Measurements from ENCODE around the gene DOCK3.
"Not testable (repeated sequence)": the region's sequence is repeated elsewhere in the genome, so short reads cannot be mapped to it uniquely, and the experiment has no call there.

Gene DOCK3

DNA sequence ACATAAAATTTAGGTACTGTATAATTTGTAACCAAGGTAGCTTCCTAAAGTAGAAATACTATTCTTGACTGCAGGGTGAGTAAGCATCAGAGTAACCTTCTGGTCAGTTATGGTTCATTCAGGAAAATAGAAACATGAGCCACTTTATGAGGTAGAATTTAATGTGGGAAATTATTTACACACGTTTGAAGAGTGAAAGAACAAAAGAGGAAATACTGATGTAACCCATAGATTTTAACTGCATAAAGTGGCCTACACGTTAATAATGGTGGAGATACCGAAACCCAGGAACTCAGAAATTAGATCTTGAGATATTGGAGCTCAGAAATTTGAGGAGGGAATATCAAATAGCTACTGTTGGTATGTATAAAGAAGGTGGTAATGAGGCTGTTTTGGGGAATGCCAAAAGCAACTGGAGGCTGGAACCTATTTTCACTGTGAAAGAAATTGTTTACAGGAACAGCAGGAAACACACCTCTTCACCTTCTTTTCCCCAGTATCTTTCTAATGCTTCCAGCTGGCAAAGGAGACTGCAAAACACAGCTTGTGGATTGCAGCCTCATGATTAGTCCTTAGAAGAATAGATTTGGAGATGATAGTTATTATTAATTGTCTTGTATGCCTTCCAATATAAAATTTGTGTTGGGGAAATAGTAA is 216.1 kb downstream of the DOCK3 start:
- no peak for DNase-seq (ENCODE audit: low spot score)

DNA sequence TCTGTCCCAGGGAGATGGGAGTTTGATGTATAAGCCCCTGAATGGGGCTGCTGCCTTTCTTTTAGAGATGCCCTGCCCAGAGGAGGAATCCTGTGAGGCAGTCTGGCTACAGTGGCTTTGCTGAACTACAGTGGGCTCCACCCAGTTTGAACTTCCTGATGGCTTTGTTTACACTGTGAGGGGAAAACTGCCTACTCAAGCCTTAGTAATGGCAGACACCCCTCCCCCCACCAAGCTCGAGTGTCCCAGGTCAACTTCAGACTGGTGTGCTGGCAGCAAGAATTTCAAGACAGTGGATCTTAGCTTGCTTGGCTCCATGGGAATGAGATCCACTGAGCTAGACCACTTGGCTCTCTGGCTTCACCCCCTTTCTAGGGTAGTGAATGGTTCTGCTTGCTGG is 226.4 kb downstream of the DOCK3 start:
- not testable (repeated sequence) for DNase-seq (ENCODE audit: low spot score)

DNA sequence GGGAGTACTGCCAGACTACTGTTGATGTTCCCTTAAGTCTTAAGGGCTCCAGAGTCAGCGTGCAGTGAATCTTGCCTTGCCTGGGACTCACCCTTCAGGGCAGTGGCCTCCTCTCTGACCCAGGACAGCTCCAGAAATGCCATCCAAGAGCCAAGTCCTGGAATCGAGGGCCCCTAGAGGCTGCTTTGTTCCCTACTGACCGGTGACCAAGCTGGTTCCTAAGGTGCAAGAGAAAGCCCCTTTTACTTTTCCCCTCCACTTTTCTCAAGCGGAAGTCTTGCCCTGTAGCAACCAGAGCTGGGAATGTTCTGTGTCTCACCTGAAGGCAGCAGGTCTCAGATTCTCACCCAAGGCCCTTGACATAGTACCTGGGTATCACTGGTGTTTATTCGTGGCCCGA is 238.0 kb downstream of the DOCK3 start:
- no peak for DNase-seq (ENCODE audit: low spot score)

DNA sequence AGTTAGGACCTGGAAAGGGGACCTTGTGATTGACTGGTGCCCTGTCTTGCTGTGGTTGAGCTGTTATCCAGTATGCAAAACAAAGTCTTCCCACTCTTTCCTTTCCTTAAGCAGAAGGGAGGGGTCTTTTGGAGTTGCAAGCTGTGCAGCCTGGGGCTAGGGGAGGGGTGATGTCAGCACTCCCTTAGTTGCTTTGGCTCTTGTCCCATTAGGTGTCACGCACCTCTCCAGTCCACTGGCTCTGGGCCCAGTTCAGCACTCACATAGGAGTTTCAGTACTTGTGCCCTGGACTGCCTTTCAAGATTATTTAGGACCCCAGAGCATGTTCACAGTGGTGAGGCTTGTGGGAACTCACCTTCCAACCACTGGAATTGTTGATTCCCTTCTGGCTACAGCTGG is 238.5 kb downstream of the DOCK3 start:
- DNase-seq (ENCODE audit: low spot score) = no peak

DNA sequence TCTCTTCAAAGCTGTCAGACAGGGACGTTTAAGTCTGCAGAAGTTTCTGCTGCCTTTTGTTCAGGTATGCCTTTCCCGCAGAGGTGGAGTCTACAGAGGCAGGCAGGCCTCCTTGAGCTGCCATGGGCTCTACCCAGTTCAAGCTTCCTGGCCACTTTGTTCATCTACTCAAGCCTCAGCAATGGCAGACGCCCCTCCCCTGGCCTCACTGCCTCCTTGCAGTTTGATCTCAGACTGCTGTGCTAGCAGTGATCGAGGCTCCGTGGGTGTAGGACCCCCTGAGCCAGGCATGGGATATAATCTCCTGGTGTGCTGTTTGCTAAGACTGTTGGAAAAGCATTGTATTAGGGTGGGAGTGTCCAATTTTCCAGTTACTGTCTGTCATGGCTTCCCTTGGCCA is 247.3 kb downstream of the DOCK3 start:
- not testable (repeated sequence) for DNase-seq (ENCODE audit: low spot score)

DNA sequence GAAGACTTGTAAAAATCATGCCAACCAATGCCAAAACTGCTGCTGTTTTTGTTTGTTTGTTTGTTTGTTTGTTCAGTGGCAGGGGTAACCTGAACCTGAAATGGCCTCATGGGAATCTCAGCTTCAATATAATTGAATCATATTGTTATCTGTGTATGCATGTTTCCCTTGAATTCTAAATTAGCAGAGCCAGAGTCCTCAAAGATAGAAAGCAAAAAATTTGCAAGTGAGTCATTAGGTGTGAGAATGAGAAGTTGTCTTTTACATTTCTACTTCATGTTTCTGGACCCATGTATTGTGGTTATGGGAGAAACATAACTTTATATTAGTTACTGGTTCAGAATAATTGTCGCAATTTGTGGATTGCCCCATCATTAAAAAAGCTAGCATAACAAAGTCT is 249.2 kb downstream of the DOCK3 start:
- DNase-seq (ENCODE audit: low spot score) = no peak

DNA sequence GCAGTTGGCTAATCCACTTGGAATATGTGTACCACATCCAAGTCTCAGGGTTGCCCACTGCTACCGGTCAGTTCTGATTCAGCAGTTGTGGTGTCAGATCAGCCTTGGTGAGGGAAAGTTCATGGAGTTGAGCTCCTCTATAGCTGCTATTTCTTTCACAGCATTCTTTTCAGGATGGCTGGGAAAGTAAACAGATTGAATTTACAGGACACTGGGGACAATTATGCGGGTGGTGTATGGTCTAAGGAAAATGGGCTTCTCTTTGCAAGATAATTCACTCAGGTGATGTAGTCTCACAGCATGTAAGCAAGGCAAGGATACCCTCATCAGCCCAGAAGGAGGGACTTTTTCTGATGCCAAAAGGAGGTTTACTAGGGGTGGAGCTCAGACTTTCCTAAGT is 249.9 kb downstream of the DOCK3 start:
- DNase-seq (ENCODE audit: low spot score) = no peak

DNA sequence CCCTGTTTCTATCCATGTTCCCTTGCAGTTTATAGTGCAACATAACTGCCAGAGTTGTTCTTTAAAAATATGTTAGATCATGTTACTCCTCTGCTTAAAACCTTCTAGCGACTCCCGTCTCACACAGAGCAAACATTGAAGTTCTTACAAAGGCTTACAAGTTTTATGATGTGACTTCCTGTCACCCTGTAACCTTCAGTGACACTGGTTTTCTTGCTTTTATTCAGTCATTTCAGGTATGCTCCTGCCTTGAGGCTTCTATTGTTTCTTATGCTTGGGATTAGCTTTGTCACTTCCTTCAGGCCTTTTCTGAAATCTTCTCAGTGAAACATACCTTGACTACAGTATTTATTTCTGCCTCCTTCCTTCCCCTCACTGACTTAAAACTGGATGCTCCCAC is 252.1 kb downstream of the DOCK3 start:
- no peak for DNase-seq (ENCODE audit: low spot score)

DNA sequence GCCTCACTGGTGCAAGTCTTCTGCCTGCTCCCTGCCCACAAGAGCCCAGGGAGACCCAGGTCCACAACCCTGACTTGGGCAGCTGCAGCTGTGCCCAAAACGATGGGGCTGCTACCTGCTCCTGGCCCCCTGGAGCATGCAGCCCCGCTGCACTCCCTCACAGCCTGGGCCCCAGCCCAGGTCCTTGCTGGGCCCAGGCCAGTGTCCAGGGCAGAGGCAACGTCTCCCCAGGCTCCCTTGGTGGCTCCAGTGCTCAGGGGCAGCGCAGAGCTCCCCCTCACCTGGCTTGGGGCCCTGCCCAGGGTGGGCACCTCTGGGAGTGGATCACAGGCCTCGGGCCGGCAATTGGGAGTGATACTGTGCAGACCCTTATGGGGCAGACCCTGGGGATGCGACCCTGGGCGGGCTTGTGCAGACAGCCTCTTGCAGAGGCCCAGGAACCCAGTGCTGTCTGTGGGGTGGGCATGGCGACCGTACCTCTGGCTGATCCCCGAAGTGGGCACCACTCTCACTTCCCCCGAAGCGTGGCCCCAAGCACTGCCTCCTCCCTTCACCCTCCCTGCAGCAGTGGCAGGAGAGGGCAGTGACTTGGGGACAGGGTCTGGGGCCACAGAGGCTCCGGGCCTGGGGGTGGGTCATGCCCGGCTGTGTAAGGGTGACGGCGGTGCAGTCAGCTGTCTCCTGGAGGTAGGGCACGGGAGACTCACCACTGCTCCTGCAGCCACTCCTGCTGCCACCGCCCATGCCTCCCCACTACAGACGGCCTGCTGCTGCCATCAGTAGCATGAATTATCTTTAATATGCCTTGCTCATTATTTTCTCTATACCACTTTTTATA is 255.9 kb downstream of the DOCK3 start:
- DNase-seq (ENCODE audit: low spot score) = no peak

DNA sequence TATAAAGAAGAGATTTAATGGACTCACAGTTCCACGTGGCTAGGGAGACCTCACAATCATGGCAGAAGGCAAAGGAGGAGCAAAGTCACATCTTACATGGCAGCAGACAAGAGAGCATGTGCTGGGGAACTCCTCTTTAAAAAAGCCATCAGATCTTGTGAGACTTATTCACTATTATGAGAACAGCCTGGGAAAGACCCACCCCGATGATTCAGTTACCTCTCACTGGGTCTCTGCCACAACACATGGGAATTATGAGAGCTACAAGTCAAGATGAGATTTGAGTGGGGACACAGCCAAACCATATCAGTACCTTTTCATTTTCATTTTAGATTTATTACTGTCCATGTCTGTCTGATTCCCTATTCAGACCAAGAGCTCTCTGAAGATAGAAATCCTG is 258.2 kb downstream of the DOCK3 start:
- DNase-seq (ENCODE audit: low spot score) = not testable (repeated sequence)

DNA sequence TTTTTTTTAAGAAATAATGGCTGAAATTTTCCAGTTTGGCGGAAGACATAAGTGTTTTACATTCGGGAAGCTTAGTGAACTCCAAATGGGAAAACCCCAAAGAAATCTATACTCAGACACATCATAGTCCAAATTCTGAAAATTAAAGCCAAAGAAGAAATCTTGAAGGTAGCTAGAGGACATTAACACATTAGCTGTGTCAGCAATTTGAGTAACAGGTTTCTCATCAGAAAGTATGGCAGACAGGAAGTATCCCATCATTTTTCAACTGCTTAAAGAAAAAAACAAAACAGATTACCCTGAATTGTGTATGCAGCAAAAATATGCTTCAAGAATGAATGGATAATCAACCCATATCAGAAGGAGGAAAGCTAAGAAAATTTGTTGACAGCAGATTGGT is 261.7 kb downstream of the DOCK3 start:
- no peak for DNase-seq (ENCODE audit: low spot score)

DNA sequence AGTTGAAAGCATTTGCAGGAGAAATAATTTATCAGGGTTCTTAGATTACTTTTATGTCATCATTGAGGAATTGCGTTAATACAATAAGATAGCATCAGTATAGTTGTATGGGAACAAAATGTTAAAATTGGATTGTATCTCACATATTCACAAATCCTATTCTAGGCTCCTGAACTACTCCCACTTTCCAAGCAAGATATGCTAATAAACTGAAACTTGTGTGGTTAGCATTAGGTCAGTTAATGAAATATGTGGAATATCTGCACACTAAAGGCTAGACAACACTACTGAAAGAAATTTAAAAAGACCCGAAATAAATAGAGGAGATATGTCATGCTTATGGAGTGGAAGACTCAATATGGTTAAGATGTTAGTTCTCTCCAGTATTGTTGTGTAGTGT is 272.7 kb downstream of the DOCK3 start:
- no peak for DNase-seq (ENCODE audit: low spot score)

DNA sequence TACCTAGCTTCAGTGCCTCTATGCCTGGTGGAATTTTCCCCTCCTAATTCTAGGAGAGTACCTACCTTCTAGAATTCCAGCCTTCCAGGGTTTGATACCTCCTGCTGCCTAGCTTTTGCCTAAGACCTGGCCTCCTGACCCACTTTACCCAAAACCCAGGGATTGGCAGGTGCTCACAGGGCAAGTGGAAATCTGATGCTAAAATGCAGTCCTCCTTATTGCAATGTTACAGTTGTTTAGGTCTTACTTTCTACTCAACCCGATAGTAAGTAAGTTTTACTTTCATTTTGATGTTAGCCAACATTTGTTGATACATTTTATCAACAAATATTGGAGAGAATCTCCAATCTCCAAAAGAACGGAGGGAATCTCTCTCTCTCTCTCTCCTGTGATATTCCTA is 275.9 kb downstream of the DOCK3 start:
- DNase-seq (ENCODE audit: low spot score) = no peak

DNA sequence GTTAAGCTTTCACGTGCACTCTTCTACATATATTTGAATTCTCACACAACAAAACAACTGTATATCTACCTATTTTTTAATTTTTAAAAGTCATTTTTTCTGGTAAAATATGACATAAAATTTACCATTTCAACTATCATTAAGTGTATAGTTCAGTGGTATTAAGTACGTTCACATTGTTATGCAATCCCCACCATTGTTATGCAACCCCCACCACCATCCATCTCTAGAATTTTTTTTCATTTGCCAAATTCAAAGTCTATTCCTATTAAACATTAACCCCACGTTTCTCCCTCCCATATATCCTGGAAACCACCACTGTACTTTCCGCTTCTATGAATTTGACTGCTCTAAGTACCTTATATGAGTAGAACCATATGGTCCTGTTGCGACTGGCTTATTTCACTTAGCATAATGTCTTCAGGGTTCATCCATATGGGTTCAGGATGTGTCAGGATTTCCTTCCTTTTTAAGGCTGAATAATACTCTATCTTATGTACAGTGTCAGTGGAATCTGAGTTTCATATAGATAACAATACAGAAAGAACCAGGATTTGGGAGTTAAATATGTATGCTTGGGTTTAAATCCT is 279.2 kb downstream of the DOCK3 start:
- DNase-seq (ENCODE audit: low spot score) = no peak

DNA sequence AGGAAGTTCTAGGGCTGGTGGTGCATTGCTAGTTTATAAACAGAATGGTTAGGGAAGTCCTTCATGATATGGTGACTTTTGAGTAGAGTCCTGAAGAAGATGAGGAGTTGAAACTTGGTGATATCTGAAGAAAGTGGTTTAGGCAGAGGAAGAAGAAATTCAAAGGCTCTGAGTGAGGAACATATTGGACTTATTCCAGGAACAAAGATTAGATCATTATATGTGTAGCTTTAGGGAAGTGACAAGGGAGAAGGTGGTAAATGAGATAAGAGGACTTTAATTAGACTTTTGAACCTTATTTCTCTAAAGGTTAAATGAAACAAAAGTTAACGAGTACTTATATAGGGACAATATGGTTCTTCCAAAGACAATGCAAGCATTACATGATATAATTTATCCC is 286.7 kb downstream of the DOCK3 start:
- no peak for DNase-seq (ENCODE audit: low spot score)

DNA sequence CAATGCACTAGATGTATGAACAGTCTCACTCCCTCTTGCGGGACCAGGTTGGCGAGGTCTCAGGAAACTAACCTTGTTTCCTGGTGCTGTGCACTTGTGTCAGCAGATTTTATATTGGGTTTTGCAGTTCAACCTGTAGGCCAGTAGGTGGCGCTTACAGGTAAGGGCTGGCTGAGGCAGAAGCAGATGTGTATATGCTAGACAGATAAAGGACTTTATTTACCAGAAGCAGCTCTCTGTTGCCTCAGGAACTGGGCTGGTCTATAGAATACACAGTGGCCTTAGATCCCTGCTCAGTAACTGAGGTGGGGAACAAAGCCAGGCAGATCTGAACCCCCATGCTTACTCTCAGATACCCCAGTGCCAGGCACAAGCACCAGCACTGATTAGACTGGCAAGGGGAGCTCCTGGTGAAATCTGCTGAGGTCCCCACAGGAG is 296.8 kb downstream of the DOCK3 start:
- peak; percentile 57 for DNase-seq (ENCODE audit: low spot score)

DNA sequence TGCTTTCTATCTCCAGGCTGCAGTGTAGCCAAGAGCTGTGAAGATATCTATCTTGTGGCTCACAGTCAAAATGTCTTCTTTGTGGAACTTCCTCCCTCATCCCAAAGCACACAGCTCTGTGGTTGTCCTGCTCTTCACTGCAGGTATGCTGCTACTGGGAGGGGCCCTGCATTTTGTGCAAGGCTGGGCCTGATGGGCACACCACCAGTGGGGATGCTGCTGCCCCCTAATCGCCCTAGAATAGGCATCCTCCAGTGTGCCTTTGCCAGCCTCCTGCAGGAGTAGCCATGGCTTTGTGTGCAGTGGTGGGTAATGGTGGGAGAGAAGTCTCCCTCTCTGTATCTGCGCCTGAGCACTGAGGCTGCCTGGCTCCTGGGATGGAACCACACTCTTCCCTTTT is 297.3 kb downstream of the DOCK3 start:
- DNase-seq (ENCODE audit: low spot score) = peak; percentile 3

DNA sequence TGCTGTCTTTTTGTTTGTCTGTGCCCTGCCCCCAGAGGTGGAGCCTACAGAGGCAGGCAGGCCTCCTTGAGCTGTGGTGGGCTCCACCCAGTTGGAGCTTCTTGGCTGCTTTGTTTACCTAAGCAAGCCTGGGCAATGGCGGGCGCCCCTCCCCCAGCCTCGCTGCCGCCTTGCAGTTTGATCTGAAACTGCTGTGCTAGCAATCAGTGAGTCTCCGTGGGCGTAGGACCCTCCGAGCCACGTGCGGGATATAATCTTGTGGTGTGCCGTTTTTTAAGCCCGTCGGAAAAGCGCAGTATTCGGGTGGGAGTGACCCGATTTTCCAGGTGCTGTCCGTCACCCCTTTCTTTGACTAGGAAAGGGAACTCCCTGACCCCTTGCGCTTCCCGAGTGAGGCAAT is 303.9 kb downstream of the DOCK3 start:
- not testable (repeated sequence) for DNase-seq (ENCODE audit: low spot score)

DNA sequence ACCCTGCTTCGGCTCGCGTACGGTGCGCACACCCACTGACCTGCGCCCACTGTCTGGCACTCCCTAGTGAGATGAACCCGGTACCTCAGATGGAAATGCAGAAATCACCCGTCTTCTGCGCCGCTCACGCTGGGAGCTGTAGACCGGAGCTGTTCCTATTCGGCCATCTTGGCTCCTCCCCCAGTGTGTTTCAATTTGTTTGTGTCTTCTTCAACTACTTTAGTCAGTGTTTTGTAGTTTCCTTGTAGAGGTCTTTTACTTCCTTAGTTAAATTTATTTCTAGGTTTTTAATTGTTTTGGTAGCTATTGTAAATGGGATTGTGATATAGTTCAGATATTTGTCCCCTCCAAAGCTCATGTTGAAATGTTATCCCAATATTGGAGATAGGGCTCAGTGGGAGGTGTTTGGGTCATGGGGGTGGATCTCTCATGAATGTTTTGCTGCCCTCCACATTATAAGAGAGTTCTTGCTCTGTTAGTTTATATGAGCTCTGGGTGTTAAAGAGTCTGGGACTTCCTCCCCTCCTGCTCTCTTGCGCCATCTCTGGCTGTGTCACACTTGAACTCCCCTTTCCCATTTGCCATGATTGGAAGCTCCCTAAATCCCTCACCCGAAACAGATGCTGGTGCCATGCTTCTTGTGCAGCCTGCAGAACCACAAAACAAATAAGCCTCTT is 304.4 kb downstream of the DOCK3 start:
- no peak for DNase-seq (ENCODE audit: low spot score)

DNA sequence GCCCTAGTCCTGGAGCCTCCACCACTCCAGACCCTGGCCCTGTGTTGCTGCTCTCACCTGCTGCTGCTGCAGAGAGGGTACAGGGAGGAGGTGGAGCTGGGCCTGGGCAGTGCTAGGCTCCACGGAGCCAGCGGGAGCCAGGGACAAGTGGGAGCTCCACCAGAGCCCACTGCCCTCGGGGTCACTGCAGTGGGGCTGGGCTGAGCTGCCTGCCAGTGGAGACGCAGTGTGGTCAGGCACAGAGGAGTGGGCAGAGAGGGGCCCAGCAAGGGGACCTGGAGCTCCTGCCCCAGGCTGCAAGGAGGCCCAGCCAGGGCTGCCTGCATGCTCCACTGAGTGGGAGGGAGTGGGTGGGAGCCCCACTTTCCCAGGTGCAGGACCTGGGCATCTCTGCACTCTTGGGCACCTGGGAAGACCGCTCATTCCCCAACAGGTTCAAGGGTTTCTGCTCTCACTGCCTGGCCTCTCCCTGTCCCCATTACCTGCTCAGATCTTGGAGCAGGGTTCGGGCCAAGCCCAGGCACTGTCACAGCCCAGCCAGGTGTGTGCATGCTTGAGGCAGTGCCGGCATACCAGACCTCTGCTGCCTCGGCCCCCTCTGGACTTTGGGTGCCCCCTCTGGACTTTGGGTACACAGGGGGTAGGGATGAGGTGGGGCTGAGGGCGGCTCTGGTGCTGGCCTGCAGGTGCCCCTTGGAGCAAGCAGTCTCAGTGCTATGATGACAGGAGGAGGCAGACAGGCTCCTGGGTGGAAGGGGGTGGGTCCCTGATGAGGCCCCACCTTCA is 308.0 kb downstream of the DOCK3 start:
- DNase-seq (ENCODE audit: low spot score) = no peak

DNA sequence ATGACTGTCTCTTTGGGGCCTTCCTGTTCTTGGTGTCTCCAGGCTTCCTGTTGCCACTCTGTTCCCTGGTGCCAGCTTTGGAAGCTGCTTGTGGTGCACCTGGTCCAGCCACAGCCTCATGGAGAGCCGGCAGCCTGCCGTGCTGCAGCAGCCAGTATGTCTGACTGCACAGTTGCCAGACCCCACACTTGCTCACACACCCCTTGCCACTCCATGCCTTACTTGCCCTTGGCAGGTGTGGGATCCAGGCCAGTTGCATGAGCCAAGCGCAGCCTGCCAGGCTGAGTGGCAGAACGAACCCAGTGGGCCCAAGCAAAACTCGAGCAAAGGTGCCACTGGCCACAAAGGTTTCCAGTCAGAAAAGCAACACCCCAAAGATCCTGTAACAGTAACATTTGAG is 309.2 kb downstream of the DOCK3 start:
- DNase-seq (ENCODE audit: low spot score) = no peak

DNA sequence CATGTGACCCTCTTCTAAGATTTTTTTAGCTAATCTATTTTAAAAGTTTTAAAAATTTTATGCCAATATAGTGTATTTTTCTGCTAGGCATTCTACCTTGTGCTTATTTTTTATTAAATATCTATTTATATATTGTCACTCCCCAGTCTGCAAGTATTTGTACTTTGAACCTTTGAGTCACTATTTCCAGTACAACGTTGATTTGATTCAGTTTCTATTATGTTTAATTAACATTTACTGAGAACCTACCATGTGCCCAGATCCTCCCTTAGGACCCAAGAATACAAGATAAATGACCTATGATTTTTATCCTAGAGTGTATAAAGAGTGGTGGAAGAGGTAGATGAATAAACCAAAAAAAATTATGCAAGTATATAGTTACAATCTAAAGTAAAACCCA is 311.2 kb downstream of the DOCK3 start:
- no peak for DNase-seq (ENCODE audit: low spot score)
